Muscle of leg (tissue), 11 donors: ENCODE results near the gene SEMA5B. TPM values are rescaled to one million over a fixed set of nuclear protein-coding genes. Genes with fewer than 3 reads are reported as not detected.

Experiments
- DNase-seq: peaks from one replicate; pipeline ENCODE4 v3.0.0; 2013
- H3K27ac ChIP-seq: one replicate; pipeline ENCODE4 v1.5.1; 2013; ENCODE audit warnings: mild to moderate bottlenecking, low read length, control low read depth
- H3K27me3 ChIP-seq: one replicate; pipeline ENCODE4 v1.6.1; 2013; ENCODE audit warnings: low read length; ENCODE audit not compliant: control insufficient read depth, insufficient read depth
- H3K36me3 ChIP-seq: one replicate; pipeline ENCODE4 v1.6.1; 2013; ENCODE audit warnings: low read length; ENCODE audit not compliant: control insufficient read depth, insufficient read depth
- H3K4me1 ChIP-seq: one replicate; pipeline ENCODE4 v1.6.1; 2013; ENCODE audit warnings: low read length; ENCODE audit not compliant: control insufficient read depth, insufficient read depth
- H3K4me3 ChIP-seq: one replicate; pipeline ENCODE4 v1.5.1; 2013; ENCODE audit warnings: low read length, control low read depth
- H3K9me3 ChIP-seq: replicated peaks from 2 replicates; pipeline ENCODE4 v1.6.1; 2013; ENCODE audit warnings: low read depth, low read length; ENCODE audit not compliant: control insufficient read depth
- WGBS: methylation state at CpG from one replicate; pipeline ENCODE4 v1.1.5; 2013; ENCODE audit warnings: missing lambda C conversion rate; ENCODE audit not compliant: insufficient coverage; 5-methylcytosine and 5-hydroxymethylcytosine counted together
- polyA plus RNA-seq, 8 donors: library from polyadenylated mRNA; unstranded; fragments of 120-200 nt; gene quantifications; one replicate each; pipeline versions ENCODE4 v1.2.1 to v1.2.3, GENCODE V29; 2013; ENCODE audit warnings: inconsistent platforms in 1 of 8, low replicate concordance in 1 of 8; ENCODE audit not compliant: insufficient read length in 8 of 8, insufficient read depth in 1 of 8
- total RNA-seq: library from RNA; stranded (reverse); fragments of 120-200 nt; gene quantifications from one replicate; pipeline ENCODE4 v1.2.4, GENCODE V29; 2013

Gene SEMA5B
- total and polyA plus RNA-seq, 9 donors = 14.3 to 35.4 (median 25.7) TPM

GRCh38 chr3:123058505-123058904, 30.9 kb upstream of the SEMA5B start:
- peaks cover 6% of the 10 kb centered on the region for H3K27me3 ChIP-seq
- no peak for DNase-seq
- peaks cover 2% of the 10 kb centered on the region for H3K4me1 ChIP-seq
- WGBS = 81% methylated on average over 3 of the region's 5 CpGs
- H3K4me3 ChIP-seq = no peak overlapping the region
- H3K27ac ChIP-seq = no peak overlapping the region
- H3K36me3 ChIP-seq = no peaks in the 10 kb centered on the region
- no peaks in the 10 kb centered on the region for H3K9me3 ChIP-seq

- Histone ChIP-seq H3K27me3 (no peaks in the 10 kb centered on the region), H3K27ac (no peak overlapping the region), H3K36me3 (no peaks in the 10 kb centered on the region), H3K4me3 (no peak overlapping the region), H3K9me3 (no peaks in the 10 kb centered on the region), H3K4me1 (peaks cover 8% of the 10 kb centered on the region)
- WGBS = 32% methylated on average over 4 of the region's 5 CpGs
- DNase-seq = no peak
Measured at GRCh38 chr3:123055352-123055751, 27.8 kb upstream of the SEMA5B start.

- peaks cover 8% of the 10 kb centered on the region for H3K4me1 ChIP-seq
- H3K9me3 ChIP-seq = no peaks in the 10 kb centered on the region
- H3K27me3 ChIP-seq = no peaks in the 10 kb centered on the region
- no peak for DNase-seq
- no peaks in the 10 kb centered on the region for H3K36me3 ChIP-seq
- H3K4me3 ChIP-seq = no peak overlapping the region
- WGBS = 52% methylated on average over 3 of the region's 4 CpGs
- H3K27ac ChIP-seq = no peak overlapping the region
Measured at GRCh38 chr3:123054931-123055330, 27.4 kb upstream of the SEMA5B start.

GRCh38 chr3:123054109-123054778, 26.7 kb upstream of the SEMA5B start:
- H3K27ac ChIP-seq = no peak overlapping the region
- WGBS = 56% methylated on average over 3 of the region's 5 CpGs

GRCh38 chr3:123053107-123053506, 25.5 kb upstream of the SEMA5B start:
- H3K36me3 ChIP-seq = no peaks in the 10 kb centered on the region
- peak; percentile 31 for DNase-seq
- H3K4me3 ChIP-seq = no peak overlapping the region
- H3K9me3 ChIP-seq = no peaks in the 10 kb centered on the region
- no peaks in the 10 kb centered on the region for H3K27me3 ChIP-seq
- WGBS = 17% methylated on average over 1 of the region's 2 CpGs
- H3K27ac ChIP-seq = no peak overlapping the region
- peaks cover 8% of the 10 kb centered on the region for H3K4me1 ChIP-seq

More at GRCh38 chr3:123054109-123054778, 26.7 kb upstream of the SEMA5B start:
- H3K4me3 ChIP-seq = no peak overlapping the region
- no peaks in the 10 kb centered on the region for H3K36me3 ChIP-seq
- peaks cover 8% of the 10 kb centered on the region for H3K4me1 ChIP-seq
- no peaks in the 10 kb centered on the region for H3K9me3 ChIP-seq
- H3K27me3 ChIP-seq = no peaks in the 10 kb centered on the region
- no peak for DNase-seq

GRCh38 chr3:123050666-123051065, 23.1 kb upstream of the SEMA5B start:
- Histone ChIP-seq H3K27ac (no peak overlapping the region), H3K4me3 (no peak overlapping the region), H3K36me3 (no peaks in the 10 kb centered on the region), H3K9me3 (no peaks in the 10 kb centered on the region), H3K27me3 (no peaks in the 10 kb centered on the region), H3K4me1 (peaks cover 8% of the 10 kb centered on the region)
- DNase-seq = no peak
- WGBS = no CpG with 5 or more reads among the region's 2 CpGs

GRCh38 chr3:123048480-123049237, 21.1 kb upstream of the SEMA5B start:
- H3K9me3 ChIP-seq = no peaks in the 10 kb centered on the region
- H3K4me3 ChIP-seq = no peak overlapping the region
- peaks cover 6% of the 10 kb centered on the region for H3K4me1 ChIP-seq
- H3K36me3 ChIP-seq = no peaks in the 10 kb centered on the region
- peaks cover 3% of the 10 kb centered on the region for H3K27me3 ChIP-seq
- no peak for DNase-seq
- H3K27ac ChIP-seq = no peak overlapping the region
- WGBS = 73% methylated on average over 8 of the region's 13 CpGs

GRCh38 chr3:123047062-123047319, 19.4 kb upstream of the SEMA5B start:
- Histone ChIP-seq H3K27ac (no peak overlapping the region), H3K27me3 (peaks cover 3% of the 10 kb centered on the region), H3K36me3 (no peaks in the 10 kb centered on the region), H3K9me3 (no peaks in the 10 kb centered on the region), H3K4me3 (no peak overlapping the region), H3K4me1 (peaks cover 3% of the 10 kb centered on the region)
- 86% methylated on average over 1 of the region's 3 CpGs for WGBS
- no peak for DNase-seq

GRCh38 chr3:123046262-123047061, 18.9 kb upstream of the SEMA5B start:
- Histone ChIP-seq H3K4me3 (no peak overlapping the region), H3K27ac (no peak overlapping the region), H3K9me3 (no peaks in the 10 kb centered on the region), H3K36me3 (no peaks in the 10 kb centered on the region), H3K27me3 (peaks cover 3% of the 10 kb centered on the region), H3K4me1 (peaks cover 3% of the 10 kb centered on the region)
- no peak for DNase-seq
- WGBS = 35% methylated on average over 7 of the region's 10 CpGs
